RKO (cell line): Measurements from ENCODE around the gene ADH1A.
"Not testable (repeated sequence)": the region's sequence is repeated elsewhere in the genome, so short reads cannot be mapped to it uniquely, and the experiment has no call there.

Experiments
- DNase-seq: peaks from one replicate; pipeline ENCODE4 v3.0.0-alpha.2; 2016; ENCODE audit warnings: low spot score

Gene ADH1A

GRCh38 chr4:99281261-99281660, 9.5 kb downstream of the ADH1A start:
- no peak for DNase-seq

DNA sequence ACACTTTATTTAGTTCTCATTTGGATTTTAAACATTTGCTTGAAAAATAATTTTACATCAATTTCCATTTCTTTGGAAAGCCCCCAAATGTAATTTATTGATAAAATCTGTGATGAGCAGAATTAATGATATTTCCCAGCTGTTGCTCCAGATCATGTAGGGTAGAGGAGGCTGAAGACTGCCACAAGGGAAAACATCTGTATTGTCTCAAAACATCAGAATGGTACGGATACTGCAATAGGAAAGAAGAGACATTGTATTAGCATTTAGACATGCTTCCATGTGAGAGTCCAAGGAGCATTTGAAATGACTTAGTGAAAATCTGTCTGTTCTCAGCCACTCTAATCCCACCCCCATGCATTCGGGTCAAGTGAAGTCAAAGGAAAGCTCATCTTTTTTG, 14.4 kb downstream of the ADH1A start:
- DNase-seq = no peak

- no peak for DNase-seq
These were observed 14.9 kb downstream of the ADH1A start for GRCh38 chr4:99275885-99276284.

- DNase-seq = no peak
These were observed 15.7 kb downstream of the ADH1A start for GRCh38 chr4:99275050-99275449.

GRCh38 chr4:99273704-99274103, 17.1 kb downstream of the ADH1A start:
- no peak for DNase-seq

DNA sequence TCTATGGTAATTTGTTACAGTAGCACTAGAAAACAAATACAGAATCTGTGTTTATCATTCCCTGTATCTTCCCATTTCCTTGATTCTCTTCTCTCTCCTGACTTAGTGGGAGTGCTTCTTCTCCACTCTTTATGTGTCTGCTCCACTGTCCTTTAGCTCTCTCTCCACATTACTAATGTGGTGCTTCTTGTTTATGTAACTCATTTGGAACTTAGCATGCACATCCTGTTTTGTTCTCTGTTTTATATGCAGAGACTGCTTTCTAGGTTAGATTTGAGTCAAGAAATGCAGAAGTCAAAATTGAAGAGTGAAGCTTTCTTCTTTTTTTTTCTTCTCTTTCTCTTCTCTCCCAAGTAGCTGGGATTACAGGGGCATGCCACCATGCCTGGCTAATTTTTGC, 25.9 kb downstream of the ADH1A start:
- DNase-seq = no peak

DNA sequence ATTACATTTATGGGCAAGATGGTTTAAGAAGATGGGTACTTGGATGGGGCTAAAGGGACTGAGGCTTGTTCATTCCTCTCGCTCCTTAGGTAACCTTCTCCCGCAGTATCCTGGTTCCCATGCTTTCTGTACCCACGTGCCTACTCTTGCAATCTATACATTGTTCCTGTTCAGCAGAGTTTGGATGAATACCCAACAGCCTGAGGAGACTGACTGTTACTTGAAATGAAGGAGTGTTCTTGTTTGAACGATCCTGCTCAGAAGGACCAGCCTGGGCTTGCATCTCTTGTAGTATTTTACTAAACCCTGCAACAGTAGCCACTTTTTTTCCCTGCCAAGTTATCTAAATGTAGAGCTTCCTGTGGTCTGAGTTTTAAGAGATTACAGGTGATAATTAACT, 38.0 kb downstream of the ADH1A start:
- no peak for DNase-seq

DNA sequence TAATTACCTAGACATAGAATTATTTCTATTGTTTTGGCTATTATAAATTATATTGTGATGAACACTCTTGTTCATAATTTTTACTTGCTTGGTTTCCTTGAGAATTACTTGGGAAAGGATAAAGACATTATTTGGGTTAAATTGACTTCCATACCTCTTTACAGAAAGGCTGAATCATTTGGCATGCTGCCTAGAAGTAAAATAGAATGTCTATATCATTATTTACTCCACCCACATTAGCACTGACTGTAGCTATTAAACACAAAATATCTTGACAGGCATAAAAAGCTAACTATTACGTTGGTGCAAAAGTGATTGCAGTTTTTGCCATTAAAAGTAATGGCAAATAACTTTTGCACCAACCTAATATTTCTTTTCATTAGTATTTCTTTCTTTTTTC, 42.1 kb downstream of the ADH1A start:
- DNase-seq = no peak

DNA sequence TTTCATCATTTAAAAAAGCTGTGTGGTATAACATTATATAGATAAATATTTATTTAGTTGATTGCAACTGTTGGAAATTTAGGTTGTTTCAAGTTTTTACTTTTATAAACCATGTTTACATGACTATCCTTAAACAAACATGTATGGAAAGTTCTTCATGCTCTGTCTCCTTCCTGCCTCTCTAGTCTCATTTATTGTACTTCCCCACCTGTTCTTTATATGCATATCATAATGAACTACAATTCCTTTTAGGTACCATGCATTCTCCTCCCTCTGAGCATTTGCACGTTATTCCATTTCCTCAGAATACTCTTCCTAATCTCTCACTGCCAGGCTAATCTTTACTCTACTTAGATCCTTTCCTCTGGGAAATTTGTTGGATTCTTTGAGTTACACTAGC, 54.8 kb downstream of the ADH1A start:
- DNase-seq = no peak

DNA sequence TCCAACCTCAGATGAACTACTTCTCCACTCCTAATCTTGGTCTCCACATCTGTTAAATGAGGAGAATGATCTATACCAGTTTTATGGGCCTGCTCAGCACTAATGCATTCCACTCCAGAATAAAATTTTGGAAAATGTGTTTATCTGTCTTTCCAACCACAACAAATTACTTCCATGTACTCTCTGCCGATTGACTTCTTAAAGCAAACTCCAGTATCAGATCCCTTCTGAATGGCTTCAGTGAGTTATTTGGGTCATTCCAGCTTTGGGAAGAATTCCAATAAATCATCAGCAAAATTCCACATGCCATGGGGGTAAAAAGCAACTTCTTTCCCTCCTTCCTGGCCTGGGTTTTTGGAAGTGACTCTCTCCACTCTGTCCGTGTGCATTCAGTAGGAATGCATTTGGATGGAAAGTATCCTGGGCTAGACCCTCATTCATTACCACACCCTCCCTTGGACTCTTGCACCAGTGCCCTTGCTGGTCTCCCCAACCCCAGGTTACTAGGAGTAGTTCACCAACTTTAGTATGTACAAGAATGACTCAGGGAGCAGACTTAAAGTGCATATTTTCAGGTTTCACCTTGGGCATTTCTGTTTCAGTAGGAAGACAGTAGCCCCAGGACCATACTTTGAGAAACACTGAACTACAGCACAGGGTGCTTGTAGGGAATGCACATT, 56.3 kb downstream of the ADH1A start:
- no peak for DNase-seq

- not testable (repeated sequence) for DNase-seq
These were observed 57.4 kb downstream of the ADH1A start for GRCh38 chr4:99233397-99233796.

GRCh38 chr4:99228706-99229105, 62.1 kb downstream of the ADH1A start:
- not testable (repeated sequence) for DNase-seq

- not testable (repeated sequence) for DNase-seq
These were observed 63.1 kb downstream of the ADH1A start for GRCh38 chr4:99227646-99228045.
